Esophagus muscularis mucosa (tissue), 4 donors: Measurements from ENCODE around the gene RBM20. TPM values are rescaled to one million over a fixed set of nuclear protein-coding genes. Genes with fewer than 3 reads are reported as not detected.
"Not testable (repeated sequence)": the region's sequence is repeated elsewhere in the genome, so short reads cannot be mapped to it uniquely, and the experiment has no call there.

Source experiments
- DNase-seq: peaks from one replicate; pipeline ENCODE4 v3.0.0-alpha.2; 2017; ENCODE audit errors: extremely low spot score
- H3K27ac ChIP-seq, 4 donors: fragments of 200-600 bp; sonication (generic); replicated peaks in 1 of 4; 1 replicate in 3 of 4; 2 replicates in 1 of 4; pipeline ENCODE4 v1.5.1; 2016 to 2019; ENCODE audit warnings: mild to moderate bottlenecking in 1 of 4
- H3K27me3 ChIP-seq, 4 donors: fragments of 200-600 bp; sonication (generic); one replicate each; pipeline versions ENCODE4 v1.5.1 to v1.6.0; 2016 to 2019
- H3K36me3 ChIP-seq, 4 donors: fragments of 200-600 bp; sonication (generic); one replicate each; pipeline ENCODE4 v1.5.1; 2016 to 2019
- H3K4me1 ChIP-seq, 4 donors: fragments of 200-600 bp; sonication (generic); one replicate each; pipeline ENCODE4 v1.5.1; 2016 to 2019
- H3K4me3 ChIP-seq, 4 donors: fragments of 200-600 bp; sonication (generic); 1 replicate in 2 of 4; 2 replicates in 2 of 4; pipeline ENCODE4 v1.5.1; 2016 to 2019; ENCODE audit warnings: mild to moderate bottlenecking in 4 of 4, moderate library complexity in 1 of 4
- H3K9me3 ChIP-seq, 4 donors: fragments of 200-600 bp; sonication (generic); 1 replicate in 3 of 4; 2 replicates in 1 of 4; pipeline ENCODE4 v1.5.1; 2016 to 2019
- EP300 ChIP-seq: sonication (generic); formaldehyde crosslinking; IDR thresholded peaks from one replicate; pipeline ENCODE4 v1.6.1; 2017; ENCODE audit warnings: antibody characterized with exemption
- POLR2A ChIP-seq: fragments of 450-650 bp; IDR thresholded peaks from one replicate; pipeline ENCODE4 v1.6.1; 2017; ENCODE audit warnings: antibody characterized with exemption, moderate library complexity, mild to moderate bottlenecking, low read depth
- POLR2AphosphoS5 ChIP-seq, 2 donors: sonication (generic); formaldehyde crosslinking; IDR thresholded peaks; one replicate each; pipeline ENCODE4 v1.6.1; 2017; ENCODE audit warnings: antibody characterized with exemption in 2 of 2
- WGBS: methylation state at CpG from one replicate; pipeline ENCODE4 v1.1.5; 2018; 5-methylcytosine and 5-hydroxymethylcytosine counted together
- intact Hi-C: fragments of 100-400 bp; cut with DNase I; formaldehyde crosslinking; loops from one replicate; pipeline ENCODE4 v1.15.1; 2023
- total RNA-seq, 4 donors: library from RNA; depleted of rRNA; stranded (reverse); fragments of >200 nt; gene quantifications; one replicate each; pipeline versions ENCODE4 v1.1.0 to v1.2.1, GENCODE V29; 2016
- TF ChIP-seq, protein P1 (sequence below), 3 experiments: fragments of 200-600 bp in 2 of 3; fragments of 450-650 bp in 1 of 3; sonication (generic) in 2 of 3; IDR thresholded peaks; one replicate each; pipeline ENCODE4 v1.5.1; 2017 to 2019; ENCODE audit warnings: antibody characterized with exemption in 3 of 3, mild to moderate bottlenecking in 2 of 3, moderate library complexity in 1 of 3

RBM20 gene
- total RNA-seq, 4 donors from 2014 or later, result 5.3 to 7.7 (median 5.8) TPM

DNA sequence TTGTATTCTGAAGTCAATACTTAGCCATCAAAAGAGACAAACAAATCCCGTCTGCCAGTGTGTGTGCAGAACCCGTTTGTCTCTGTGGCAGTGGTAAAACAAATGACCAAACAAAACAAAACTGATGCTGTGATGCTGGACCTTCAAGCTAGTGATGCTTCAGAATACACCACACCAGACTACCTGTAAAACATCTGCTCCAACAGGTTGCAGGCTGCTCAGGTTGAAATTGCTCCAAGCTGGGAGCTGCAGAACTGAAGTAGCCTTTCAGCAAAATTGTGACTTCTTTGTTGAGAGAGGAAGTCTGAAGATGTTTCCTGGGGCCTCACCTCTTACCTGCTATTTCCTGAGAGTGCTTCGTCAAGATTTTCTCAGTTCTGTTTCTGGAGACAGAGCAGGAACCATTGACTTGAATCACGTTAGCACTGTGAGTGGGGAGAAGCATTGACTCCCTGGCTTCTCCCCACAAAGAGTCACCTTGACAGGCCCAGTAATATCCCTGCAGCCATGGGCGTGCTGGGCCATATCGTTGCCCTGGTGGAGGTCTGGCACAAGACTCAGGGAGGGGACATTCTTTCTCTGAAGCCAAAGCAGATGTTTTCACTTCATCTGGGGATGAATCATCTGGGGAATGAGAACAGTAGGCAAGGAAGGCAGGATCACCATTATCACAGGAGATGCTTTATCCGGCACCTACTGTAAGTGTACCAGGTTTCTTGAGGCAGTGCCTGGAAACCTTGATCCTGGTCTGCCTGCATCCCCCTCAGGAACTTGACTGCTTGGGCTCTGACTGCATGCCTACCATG is 80.2 kb downstream of the RBM20 start:
- no peak for TF ChIP-seq EP300
- TF ChIP-seq POLR2A, result no peak
- TF ChIP-seq, protein P1, sequence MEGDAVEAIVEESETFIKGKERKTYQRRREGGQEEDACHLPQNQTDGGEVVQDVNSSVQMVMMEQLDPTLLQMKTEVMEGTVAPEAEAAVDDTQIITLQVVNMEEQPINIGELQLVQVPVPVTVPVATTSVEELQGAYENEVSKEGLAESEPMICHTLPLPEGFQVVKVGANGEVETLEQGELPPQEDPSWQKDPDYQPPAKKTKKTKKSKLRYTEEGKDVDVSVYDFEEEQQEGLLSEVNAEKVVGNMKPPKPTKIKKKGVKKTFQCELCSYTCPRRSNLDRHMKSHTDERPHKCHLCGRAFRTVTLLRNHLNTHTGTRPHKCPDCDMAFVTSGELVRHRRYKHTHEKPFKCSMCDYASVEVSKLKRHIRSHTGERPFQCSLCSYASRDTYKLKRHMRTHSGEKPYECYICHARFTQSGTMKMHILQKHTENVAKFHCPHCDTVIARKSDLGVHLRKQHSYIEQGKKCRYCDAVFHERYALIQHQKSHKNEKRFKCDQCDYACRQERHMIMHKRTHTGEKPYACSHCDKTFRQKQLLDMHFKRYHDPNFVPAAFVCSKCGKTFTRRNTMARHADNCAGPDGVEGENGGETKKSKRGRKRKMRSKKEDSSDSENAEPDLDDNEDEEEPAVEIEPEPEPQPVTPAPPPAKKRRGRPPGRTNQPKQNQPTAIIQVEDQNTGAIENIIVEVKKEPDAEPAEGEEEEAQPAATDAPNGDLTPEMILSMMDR (IDR thresholded peaks at IDR 0.05), result no peak
- no peak for TF ChIP-seq POLR2AphosphoS5 (IDR thresholded peaks at IDR 0.05)
- peaks cover 0 to 19% (median 0%) of the 10 kb centered on the region in 4 donors for H3K4me1 ChIP-seq
- H3K27me3 ChIP-seq, result no peaks in the 10 kb centered on the region
- no peak for DNase-seq
- 60% methylated on average over 4 of the region's 7 CpGs for WGBS
- no peaks in the 10 kb centered on the region for H3K9me3 ChIP-seq
- no peak overlapping the region for H3K4me3 ChIP-seq
- H3K36me3 ChIP-seq, result no peaks in the 10 kb centered on the region
- no peak overlapping the region for H3K27ac ChIP-seq
- intact Hi-C loops, result no loop called here

DNA sequence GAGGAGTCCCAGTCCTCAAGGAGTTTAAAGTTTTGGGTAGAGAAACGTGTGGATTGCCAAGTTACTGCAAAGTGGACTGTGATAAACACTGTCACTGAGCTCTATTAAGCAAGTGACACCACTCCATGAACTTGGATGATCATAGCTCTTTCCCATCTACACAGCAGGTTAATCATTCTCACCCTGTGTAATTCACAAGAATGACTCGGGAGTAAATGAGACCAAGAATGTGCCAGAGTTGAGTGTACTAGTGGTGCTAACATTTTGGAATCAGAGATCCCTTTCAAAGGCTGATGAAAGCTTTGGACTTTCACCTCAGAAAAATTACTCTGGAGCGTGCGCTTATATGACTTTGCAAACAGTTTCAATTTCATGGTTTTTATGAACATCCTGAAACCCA is 80.8 kb downstream of the RBM20 start:
- DNase-seq, result no peak
- no peaks in the 10 kb centered on the region for H3K36me3 ChIP-seq

DNA sequence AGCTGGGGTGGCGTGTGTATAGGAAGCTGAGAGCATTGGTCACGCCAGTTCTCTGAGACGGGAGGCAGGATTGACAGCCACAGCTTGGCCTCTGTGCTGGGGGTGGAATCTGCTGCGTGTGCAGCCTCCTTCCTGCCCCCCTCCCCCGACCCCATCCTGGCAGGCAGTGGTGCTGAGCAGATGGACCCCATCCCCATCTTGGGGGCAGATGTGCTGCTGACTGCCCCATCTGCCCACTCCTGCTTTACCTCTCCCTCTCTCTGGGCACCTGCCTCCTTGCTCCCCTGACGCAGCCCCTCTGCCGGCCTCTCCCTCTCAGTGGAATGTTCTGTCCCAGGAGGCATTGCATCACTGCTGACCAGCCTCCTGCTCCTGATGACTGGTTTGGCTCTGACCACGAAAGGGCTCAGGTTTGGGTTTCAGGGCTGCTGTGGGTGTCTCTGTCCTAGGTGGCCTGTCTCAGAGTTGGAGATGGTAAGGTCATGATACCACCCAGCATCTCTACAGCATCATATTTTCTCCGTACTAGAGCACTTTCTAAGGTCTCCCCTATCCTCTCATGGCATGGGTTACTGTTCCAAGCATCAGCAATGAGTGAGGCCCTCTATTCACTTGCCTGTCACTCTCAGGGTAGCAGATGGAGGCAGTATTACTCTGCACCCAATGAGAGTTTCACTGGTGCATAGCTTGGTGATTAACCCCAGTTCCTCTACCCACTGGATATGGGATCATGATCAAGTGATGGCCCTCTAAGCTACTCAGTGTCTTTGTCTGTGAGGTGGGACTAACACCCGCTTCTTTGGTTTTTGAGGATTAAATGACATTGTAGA is 81.9 kb downstream of the RBM20 start:
- no peak overlapping the region for H3K27ac ChIP-seq
- H3K4me1 ChIP-seq, result peaks cover 0 to 30% (median 0%) of the 10 kb centered on the region in 4 donors
- no peak overlapping the region for H3K4me3 ChIP-seq
- no peaks in the 10 kb centered on the region for H3K36me3 ChIP-seq
- WGBS, result 78% methylated on average over 10 of the region's 10 CpGs
- no peaks in the 10 kb centered on the region for H3K9me3 ChIP-seq
- intact Hi-C loops, result no loop called here
- H3K27me3 ChIP-seq, result no peaks in the 10 kb centered on the region
- TF ChIP-seq POLR2AphosphoS5 (IDR thresholded peaks at IDR 0.05) (no peak), EP300 (no peak), POLR2A (no peak)
- TF ChIP-seq, protein P1 (IDR thresholded peaks at IDR 0.05), result no peak
- no peak for DNase-seq

More for the DNA sequence above, 80.8 kb downstream of the RBM20 start:
- H3K4me1 ChIP-seq, result peaks cover 0 to 21% (median 0%) of the 10 kb centered on the region in 4 donors
- H3K27ac ChIP-seq, result no peak overlapping the region
- H3K4me3 ChIP-seq, result no peak overlapping the region
- intact Hi-C loops, result no loop called here
- WGBS, result 63% methylated on average over 4 of the region's 4 CpGs
- no peak for TF ChIP-seq POLR2AphosphoS5 (IDR thresholded peaks at IDR 0.05)
- TF ChIP-seq, protein P1 (IDR thresholded peaks at IDR 0.05), result no peak
- no peak for TF ChIP-seq EP300
- no peak for TF ChIP-seq POLR2A
- H3K27me3 ChIP-seq, result no peaks in the 10 kb centered on the region
- H3K9me3 ChIP-seq, result no peaks in the 10 kb centered on the region

- peaks cover 0 to 23% (median 0%) of the 10 kb centered on the region in 4 donors for H3K4me1 ChIP-seq
- DNase-seq, intact Hi-C loops, H3K4me3 ChIP-seq, H3K27ac ChIP-seq, H3K27me3 ChIP-seq, H3K36me3 ChIP-seq, H3K9me3 ChIP-seq: not testable (repeated sequence)
- 98% methylated on average over 2 of the region's 2 CpGs for WGBS
These were observed 83.6 kb downstream of the RBM20 start for GRCh38 chr10:110727785-110728184.

GRCh38 chr10:110730345-110731050 is 86.4 kb downstream of the RBM20 start:
- 88% methylated on average over 11 of the region's 11 CpGs for WGBS

More at GRCh38 chr10:110730345-110731050, 86.4 kb downstream of the RBM20 start:
- no peaks in the 10 kb centered on the region for H3K27me3 ChIP-seq
- H3K36me3 ChIP-seq, result no peaks in the 10 kb centered on the region
- H3K9me3 ChIP-seq, result no peaks in the 10 kb centered on the region
- H3K4me1 ChIP-seq, result peaks cover 0 to 22% (median 0%) of the 10 kb centered on the region in 4 donors
- no peak overlapping the region for H3K4me3 ChIP-seq
- TF ChIP-seq POLR2A (no peak), POLR2AphosphoS5 (IDR thresholded peaks at IDR 0.05) (no peak), EP300 (no peak)
- TF ChIP-seq, protein P1 (IDR thresholded peaks at IDR 0.05), result no peak
- H3K27ac ChIP-seq, result no peak overlapping the region
- intact Hi-C loops, result no loop called here
- DNase-seq, result no peak
